Ovary (tissue), 3 donors: ENCODE data around the gene GNB1L.

Experiments
- CTCF ChIP-seq, 3 donors: fragments of 450-650 bp in 2 of 3; fragments of 200-600 bp in 1 of 3; IDR thresholded peaks; one replicate each; pipeline versions ENCODE4 v1.5.1 to v1.8.0; 2016 to 2022; ENCODE audit warnings: antibody characterized with exemption in 3 of 3, mild to moderate bottlenecking in 1 of 3
- POLR2A ChIP-seq: fragments of 450-650 bp; IDR thresholded peaks from one replicate; pipeline ENCODE4 v1.6.1; 2017; ENCODE audit warnings: antibody characterized with exemption, mild to moderate bottlenecking, moderate library complexity
- donor health status: DM: no; HTN: no; CAD: no.

- no peak for TF ChIP-seq CTCF (IDR thresholded peaks at IDR 0.05)
- no peak for TF ChIP-seq POLR2A
Measured at GRCh38 chr22:19857382-19857781, 2.7 kb upstream of the GNB1L start.
